Measurements from ENCODE around the gene S100PBP.

DNA sequence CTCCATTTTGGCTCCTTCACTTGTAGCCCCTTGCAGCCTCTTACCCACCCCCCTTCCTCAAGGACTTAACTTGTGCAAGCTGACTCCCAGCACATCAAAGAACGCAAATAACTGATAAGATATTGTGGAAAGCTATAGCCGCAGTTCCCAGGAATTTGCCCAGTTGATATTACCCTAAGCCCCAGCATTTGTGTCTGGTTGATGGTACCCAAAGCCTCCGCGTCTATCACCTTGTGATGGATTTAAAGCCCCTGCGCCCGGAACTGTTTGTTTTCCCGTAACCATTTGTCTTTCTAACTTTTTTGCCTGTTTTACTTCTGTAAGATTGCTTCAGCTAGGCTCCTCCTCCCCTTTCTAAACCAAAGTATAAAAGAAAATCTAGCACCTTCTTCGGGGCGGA, 6.2 kb upstream of the S100PBP start:
- TF ChIP-seq POLR2A (IDR thresholded peaks at IDR 0.05) (no peak), POLR2AphosphoS5 (IDR thresholded peaks at IDR 0.05) (no peak), EP300 (IDR thresholded peaks at IDR 0.05) (no peak)
- TF ChIP-seq, protein P1, sequence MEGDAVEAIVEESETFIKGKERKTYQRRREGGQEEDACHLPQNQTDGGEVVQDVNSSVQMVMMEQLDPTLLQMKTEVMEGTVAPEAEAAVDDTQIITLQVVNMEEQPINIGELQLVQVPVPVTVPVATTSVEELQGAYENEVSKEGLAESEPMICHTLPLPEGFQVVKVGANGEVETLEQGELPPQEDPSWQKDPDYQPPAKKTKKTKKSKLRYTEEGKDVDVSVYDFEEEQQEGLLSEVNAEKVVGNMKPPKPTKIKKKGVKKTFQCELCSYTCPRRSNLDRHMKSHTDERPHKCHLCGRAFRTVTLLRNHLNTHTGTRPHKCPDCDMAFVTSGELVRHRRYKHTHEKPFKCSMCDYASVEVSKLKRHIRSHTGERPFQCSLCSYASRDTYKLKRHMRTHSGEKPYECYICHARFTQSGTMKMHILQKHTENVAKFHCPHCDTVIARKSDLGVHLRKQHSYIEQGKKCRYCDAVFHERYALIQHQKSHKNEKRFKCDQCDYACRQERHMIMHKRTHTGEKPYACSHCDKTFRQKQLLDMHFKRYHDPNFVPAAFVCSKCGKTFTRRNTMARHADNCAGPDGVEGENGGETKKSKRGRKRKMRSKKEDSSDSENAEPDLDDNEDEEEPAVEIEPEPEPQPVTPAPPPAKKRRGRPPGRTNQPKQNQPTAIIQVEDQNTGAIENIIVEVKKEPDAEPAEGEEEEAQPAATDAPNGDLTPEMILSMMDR (IDR thresholded peaks at IDR 0.05) = no peak
